H9 (cell line): ENCODE results near the gene OVAAL. TPM values are rescaled to one million over a fixed set of nuclear protein-coding genes. Genes with fewer than 3 reads are reported as not detected.

Experiments
- DNase-seq: peaks from one replicate; pipeline ENCODE4 v3.0.0-alpha.2; 2017
- H2AFZ ChIP-seq: one replicate; pipeline ENCODE4 v1.6.1; 2013; ENCODE audit warnings: mild to moderate bottlenecking, low read length, control low read depth, moderate library complexity
- H2AK5ac ChIP-seq: 2 replicates; pipeline ENCODE4 v1.6.1; 2013; ENCODE audit warnings: low read length, control low read depth, mixed read lengths; ENCODE audit not compliant: insufficient read length
- H2BK120ac ChIP-seq: one replicate; pipeline ENCODE4 v1.6.1; 2013; ENCODE audit warnings: low read depth, mild to moderate bottlenecking, low read length, control low read depth, inconsistent platforms; ENCODE audit not compliant: poor library complexity, severe bottlenecking
- H2BK12ac ChIP-seq: 2 replicates; pipeline ENCODE4 v1.6.1; 2013; ENCODE audit warnings: low read length, control low read depth, mixed read lengths, low read depth; ENCODE audit not compliant: insufficient read length
- H2BK15ac ChIP-seq: 2 replicates; pipeline ENCODE4 v1.6.1; 2013; ENCODE audit warnings: low read depth, low read length, control low read depth
- H2BK20ac ChIP-seq: one replicate; pipeline ENCODE4 v1.6.1; 2013; ENCODE audit warnings: low read depth, mild to moderate bottlenecking, low read length, control low read depth, inconsistent platforms; ENCODE audit not compliant: poor library complexity, severe bottlenecking
- H2BK5ac ChIP-seq: 2 replicates; pipeline ENCODE4 v1.6.1; 2013; ENCODE audit warnings: low read length, control low read depth, mixed read lengths; ENCODE audit not compliant: insufficient read length
- H3K14ac ChIP-seq: 2 replicates; pipeline ENCODE4 v1.6.1; 2013; ENCODE audit warnings: low read length, control low read depth; ENCODE audit not compliant: insufficient read depth
- H3K18ac ChIP-seq: 2 replicates; pipeline ENCODE4 v1.6.1; 2013; ENCODE audit warnings: low read depth, mild to moderate bottlenecking, mixed read lengths, low read length, control low read depth; ENCODE audit not compliant: insufficient read length
- H3K23ac ChIP-seq: 2 replicates; pipeline ENCODE4 v1.6.1; 2013; ENCODE audit warnings: low read length, control low read depth, mixed read lengths, low read depth; ENCODE audit not compliant: insufficient read length
- H3K23me2 ChIP-seq: 2 replicates; pipeline ENCODE4 v1.6.1; 2013; ENCODE audit warnings: low read depth, mild to moderate bottlenecking, mixed read lengths, low read length, control low read depth; ENCODE audit not compliant: insufficient read length, poor library complexity, severe bottlenecking
- H3K27ac ChIP-seq: 2 replicates; pipeline ENCODE4 v1.5.1; 2013; ENCODE audit warnings: low read length, control low read depth, mixed read lengths, low read depth; ENCODE audit not compliant: insufficient read length
- H3K27me3 ChIP-seq: 2 replicates; pipeline ENCODE4 v1.6.1; 2013; ENCODE audit warnings: low read length, control low read depth, inconsistent platforms; ENCODE audit not compliant: insufficient read depth
- H3K4ac ChIP-seq: 2 replicates; pipeline ENCODE4 v1.6.1; 2013; ENCODE audit warnings: low read depth, mild to moderate bottlenecking, control low read depth, inconsistent platforms, low read length, moderate library complexity
- H3K4me1 ChIP-seq: 2 replicates; pipeline ENCODE4 v1.6.1; 2013; ENCODE audit warnings: low read length, control low read depth, inconsistent platforms; ENCODE audit not compliant: insufficient read depth
- H3K4me2 ChIP-seq: 2 replicates; pipeline ENCODE4 v1.6.1; 2013; ENCODE audit warnings: low read length, control low read depth, mixed read lengths; ENCODE audit not compliant: insufficient read length, insufficient read depth
- H3K56ac ChIP-seq: 2 replicates; pipeline ENCODE4 v1.6.1; 2013; ENCODE audit warnings: low read depth, mild to moderate bottlenecking, mixed read lengths, low read length, control low read depth; ENCODE audit not compliant: insufficient read length
- H3K79me1 ChIP-seq: 2 replicates; pipeline ENCODE4 v1.6.1; 2013; ENCODE audit warnings: low read depth, mild to moderate bottlenecking, moderate library complexity, low read length, control low read depth, inconsistent platforms; ENCODE audit not compliant: insufficient read depth, poor library complexity, severe bottlenecking
- H3K79me2 ChIP-seq: 2 replicates; pipeline ENCODE4 v1.6.1; 2013; ENCODE audit warnings: low read length, control low read depth, inconsistent platforms; ENCODE audit not compliant: insufficient read depth
- H3K9ac ChIP-seq: 2 replicates; pipeline ENCODE4 v1.6.1; 2013; ENCODE audit warnings: low read length, control low read depth, mixed read lengths; ENCODE audit not compliant: insufficient read length; ENCODE audit errors: extremely low read depth
- H3K9me3 ChIP-seq: one replicate; pipeline ENCODE4 v1.6.1; 2013; ENCODE audit warnings: low read depth, low read length, inconsistent platforms; ENCODE audit not compliant: control insufficient read depth
- H3T11ph ChIP-seq: one replicate; pipeline ENCODE4 v1.6.1; 2013; ENCODE audit warnings: mild to moderate bottlenecking, low read length, control low read depth, inconsistent platforms
- H4K20me1 ChIP-seq: one replicate; pipeline ENCODE4 v1.6.1; 2013; ENCODE audit not compliant: control insufficient read depth, insufficient read length, insufficient read depth
- H4K5ac ChIP-seq: 2 replicates; pipeline ENCODE4 v1.6.1; 2013; ENCODE audit warnings: low read depth, mild to moderate bottlenecking, mixed read lengths, low read length, control low read depth; ENCODE audit not compliant: insufficient read length
- H4K8ac ChIP-seq: replicated peaks from 2 replicates; pipeline ENCODE4 v1.6.1; 2013; ENCODE audit warnings: low read length, control low read depth, mixed read lengths, low read depth; ENCODE audit not compliant: insufficient read length
- H4K91ac ChIP-seq: 2 replicates; pipeline ENCODE4 v1.6.1; 2013; ENCODE audit warnings: low read depth, mild to moderate bottlenecking, moderate library complexity, mixed read lengths, low read length, control low read depth; ENCODE audit not compliant: insufficient read length
- H3K27ac Mint-ChIP-seq, 3 experiments: 2 replicates in 2 of 3; 3 replicates in 1 of 3; pipeline ENCODE4 v1.8.0; 2020 to 2021; ENCODE audit warnings: mixed read lengths in 3 of 3, mild to moderate bottlenecking in 1 of 3, moderate library complexity in 1 of 3
- H3K27me3 Mint-ChIP-seq: 2 replicates; pipeline ENCODE4 v1.8.0; 2021; ENCODE audit warnings: low read depth, mild to moderate bottlenecking, moderate library complexity, mixed read lengths
- H3K36me3 Mint-ChIP-seq, 3 experiments: 2 replicates in 2 of 3; 3 replicates in 1 of 3; pipeline ENCODE4 v1.8.0; 2020 to 2021; ENCODE audit warnings: low read depth in 3 of 3, mixed read lengths in 3 of 3; ENCODE audit not compliant: insufficient read depth in 1 of 3
- H3K4me1 Mint-ChIP-seq, 2 experiments: 2 replicates each; pipeline ENCODE4 v1.8.0; 2020; ENCODE audit warnings: mixed read lengths in 2 of 2
- H3K4me3 Mint-ChIP-seq, 2 experiments: 2 replicates in 1 of 2; 3 replicates in 1 of 2; pipeline ENCODE4 v1.8.0; 2020 to 2021; ENCODE audit warnings: mild to moderate bottlenecking in 2 of 2, mixed read lengths in 2 of 2, moderate library complexity in 1 of 2
- H3K9me3 Mint-ChIP-seq, 2 experiments: 2 replicates in 1 of 2; 3 replicates in 1 of 2; pipeline ENCODE4 v1.8.0; 2020; ENCODE audit warnings: mild to moderate bottlenecking in 2 of 2, mixed read lengths in 2 of 2, moderate library complexity in 1 of 2
- CTCF ChIP-seq: fragments of 200-600 bp; sonication (generic); conservative IDR thresholded peaks from 3 replicates; pipeline ENCODE4 v1.8.0; 2021; ENCODE audit warnings: antibody characterized with exemption, mild to moderate bottlenecking
- WGBS: extraction: QIAGEN DNeasy Blood & Tissue Kit; methylation state at CpG from one replicate; pipeline ENCODE4 v1.1.7; 2013; ENCODE audit warnings: missing lambda C conversion rate, low lambda C conversion rate, mixed read lengths; ENCODE audit not compliant: insufficient read length; ENCODE audit errors: extremely low coverage; 5-methylcytosine and 5-hydroxymethylcytosine counted together
- total RNA-seq: library from RNA; stranded (reverse); gene quantifications from 2 replicates; pipeline ENCODE4 v1.2.1, GENCODE V29; 2021

Gene OVAAL
- total RNA-seq, 1 experiment from 2014 or later = not detected

- no peaks in the 10 kb centered on the region for H3K23me2 ChIP-seq
- no peak overlapping the region for H2BK120ac ChIP-seq
- Mint-ChIP-seq H3K9me3 (no peaks in the 10 kb centered on the region), H3K4me3 (no peak overlapping the region), H3K27ac (peak overlapping the region in 1 of 3 experiments; percentile 5; a peak in 1 of 7 replicates), H3K4me1 (peaks cover 28 to 30% of the 10 kb centered on the region in 2 experiments), H3K27me3 (no peaks in the 10 kb centered on the region), H3K36me3 (no peaks in the 10 kb centered on the region)
- no peaks in the 10 kb centered on the region for H4K20me1 ChIP-seq
- H4K91ac ChIP-seq = no peak overlapping the region
- H2BK15ac ChIP-seq = no peak overlapping the region
- H4K8ac ChIP-seq = no peak overlapping the region
- H3K79me2 ChIP-seq = no peaks in the 10 kb centered on the region
- H2BK20ac ChIP-seq = no peak overlapping the region
- H3K4ac ChIP-seq = no peak overlapping the region
- no peak overlapping the region for H3K27ac ChIP-seq
- DNase-seq = no peak
- no peak overlapping the region for H2AK5ac ChIP-seq
- H2AFZ ChIP-seq = no peak overlapping the region
- H3K18ac ChIP-seq = no peak overlapping the region
- no peaks in the 10 kb centered on the region for H3K79me1 ChIP-seq
- no CpG with 5 or more reads among the region's 3 CpGs for WGBS
- H2BK12ac ChIP-seq = no peak overlapping the region
- no peak overlapping the region for H3K23ac ChIP-seq
- TF ChIP-seq CTCF = no peak
- H2BK5ac ChIP-seq = no peak overlapping the region
- H3K9me3 ChIP-seq = no peaks in the 10 kb centered on the region
- no peaks in the 10 kb centered on the region for H3K27me3 ChIP-seq
- H3K4me2 ChIP-seq = no peak overlapping the region
- no peaks in the 10 kb centered on the region; the same call in 1 of the 2 replicates for H3K4me1 ChIP-seq
- H3T11ph ChIP-seq = no peak overlapping the region
- no peak overlapping the region for H3K56ac ChIP-seq
- H4K5ac ChIP-seq = no peak overlapping the region
- no peak overlapping the region for H3K14ac ChIP-seq
- H3K9ac ChIP-seq = no peak overlapping the region
Measured at GRCh38 chr1:180610556-180611015, 51.8 kb downstream of the OVAAL start.
